NCI-H345 treated with DMSO at 0.1 percent for 48 hours (cell line): ENCODE measurements around the gene TFDP2.
"Not testable (repeated sequence)": the region's sequence is repeated elsewhere in the genome, so short reads cannot be mapped to it uniquely, and the experiment has no call there.

Experiments used
- DNase-seq: peaks from one replicate; lab custom pipeline; 2025; ENCODE audit not compliant: unreplicated experiment; lab: John Stamatoyannopoulos, UW

The TFDP2 gene

DNA sequence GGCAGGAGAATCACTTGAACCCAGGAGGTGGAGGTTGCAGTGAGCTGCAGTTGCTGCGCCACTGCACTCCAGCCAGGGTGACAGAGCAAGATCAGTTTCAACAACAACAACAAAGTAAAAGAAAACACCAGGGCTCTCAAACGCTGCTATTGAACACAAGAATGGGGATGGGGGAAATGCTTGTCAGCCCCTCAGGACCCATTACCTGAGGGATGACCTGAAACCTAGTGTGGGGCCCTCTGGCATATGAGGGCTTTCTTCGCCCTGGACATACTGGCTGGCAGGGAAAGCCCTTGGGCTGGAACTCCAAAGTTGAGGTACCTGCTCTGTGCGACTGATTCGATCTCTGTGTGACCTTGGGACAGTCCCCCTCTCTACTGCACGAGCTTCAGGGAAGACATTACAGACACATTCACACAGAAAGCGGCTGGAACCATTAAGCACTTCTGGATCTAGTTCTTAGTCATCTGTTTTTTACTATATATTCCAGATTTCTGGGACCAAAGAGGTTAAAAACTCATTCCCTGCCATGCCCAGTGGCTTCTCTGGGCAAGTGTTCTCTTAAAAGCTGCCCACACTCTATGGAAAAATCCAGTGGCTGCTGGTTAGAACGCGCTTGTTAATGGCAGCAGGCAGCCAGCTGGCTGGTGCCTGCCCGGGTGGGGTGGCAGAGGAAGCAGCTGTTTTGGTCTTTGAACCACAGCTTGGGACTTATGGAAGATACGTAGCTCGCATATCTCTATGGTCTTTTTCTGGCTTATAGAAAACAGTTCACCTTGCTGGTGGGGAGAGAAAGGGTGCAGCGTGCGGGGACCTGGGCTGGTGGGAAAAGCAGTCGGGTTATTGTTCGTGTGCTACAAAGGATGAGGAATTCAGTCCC, 215.7 kb downstream of the TFDP2 start:
- DNase-seq, result no peak

DNA sequence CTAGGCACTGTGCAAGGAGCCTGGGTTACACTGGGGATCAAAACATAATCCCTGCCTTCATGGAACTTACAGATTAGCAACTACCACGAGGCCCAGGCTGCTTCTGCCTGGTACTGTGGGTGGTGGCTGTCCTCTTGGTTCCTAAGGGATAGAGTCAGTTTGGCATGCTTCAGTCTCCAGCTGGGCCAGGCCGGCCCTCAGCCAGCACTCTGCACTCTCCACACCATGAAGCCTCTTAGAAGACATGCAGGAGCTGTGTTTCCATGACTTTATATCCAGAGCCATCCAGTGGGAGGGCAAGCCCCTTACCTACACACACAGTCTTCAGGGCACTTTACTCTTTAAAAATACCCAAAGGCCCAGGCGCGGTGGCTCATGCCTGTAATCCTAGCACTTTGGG, 218.5 kb downstream of the TFDP2 start:
- DNase-seq, result no peak

GRCh38 chr3:141929341-141929995, 219.9 kb downstream of the TFDP2 start:
- no peak for DNase-seq

DNA sequence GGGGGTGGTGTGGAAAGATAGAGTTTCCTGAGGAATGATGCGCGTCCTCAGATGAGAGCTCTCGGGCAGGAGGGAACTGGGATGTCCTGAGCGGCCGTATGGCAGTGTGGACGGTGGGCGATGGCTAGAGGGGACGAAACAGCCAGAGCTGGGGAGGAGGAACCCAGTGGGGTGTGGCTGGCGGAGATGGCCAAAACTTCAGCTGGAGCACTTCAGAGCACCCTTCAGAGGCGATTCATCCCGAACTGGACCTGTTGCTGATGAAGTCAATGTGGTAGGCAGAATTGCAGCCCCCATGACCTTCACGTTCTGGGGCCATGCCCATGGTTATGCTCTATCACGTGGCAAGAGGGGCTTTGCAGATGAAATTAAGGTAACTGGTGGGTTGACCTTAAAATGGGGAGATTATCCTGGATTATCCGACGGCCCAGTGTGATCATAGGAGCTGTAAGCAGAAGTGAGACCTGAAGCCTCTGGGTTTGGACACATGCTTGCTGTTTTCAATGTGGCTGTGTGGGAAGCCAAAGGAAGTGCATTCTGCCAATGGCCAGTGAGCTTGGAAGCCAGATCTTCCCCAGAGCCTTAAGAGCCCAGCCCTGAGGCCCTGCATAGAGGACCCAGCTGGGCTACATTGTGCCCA, 220.6 kb downstream of the TFDP2 start:
- no peak for DNase-seq

DNA sequence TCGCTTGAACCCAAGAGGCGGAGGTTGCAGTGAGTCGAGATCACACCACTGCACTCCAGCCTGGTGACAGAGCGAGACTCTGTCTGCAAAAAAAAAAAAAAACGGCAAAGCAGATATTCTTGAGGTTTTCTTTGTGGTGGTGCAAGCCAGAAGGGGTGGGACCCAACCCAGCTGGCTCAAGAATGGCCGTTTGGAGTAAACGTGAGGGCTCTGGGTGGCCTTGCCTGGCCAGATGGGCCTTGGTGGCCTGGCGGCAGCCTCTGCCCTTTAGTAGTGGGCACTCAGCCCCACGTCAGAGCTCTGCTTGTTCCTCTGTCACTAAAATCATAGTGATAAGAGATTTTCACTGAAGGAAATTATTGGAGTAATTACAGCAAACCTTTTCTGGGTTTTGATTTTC, 222.4 kb downstream of the TFDP2 start:
- no peak for DNase-seq

- not testable (repeated sequence) for DNase-seq
These were observed 223.7 kb downstream of the TFDP2 start for GRCh38 chr3:141925677-141926076.

DNA sequence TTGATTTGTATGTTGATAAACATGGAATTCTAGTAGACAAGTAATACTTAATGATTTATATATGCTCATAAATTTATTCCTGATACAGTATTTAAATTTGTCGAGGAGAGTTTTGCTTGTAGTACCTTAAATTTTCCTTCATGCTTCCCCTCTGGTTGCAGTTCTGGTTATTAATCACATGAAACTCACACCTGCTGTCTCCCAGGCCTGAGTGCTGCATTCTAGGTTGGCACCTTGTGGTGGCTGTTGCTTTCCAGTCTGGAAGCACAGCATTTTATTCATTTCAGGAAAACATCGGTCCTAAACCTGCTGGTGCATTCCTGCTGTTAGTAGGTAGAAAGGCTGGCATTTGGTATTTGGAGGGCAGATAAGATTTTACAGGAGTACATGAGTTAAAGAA, 228.0 kb downstream of the TFDP2 start:
- no peak for DNase-seq

GRCh38 chr3:141920701-141921100, 228.6 kb downstream of the TFDP2 start:
- DNase-seq, result no peak

DNA sequence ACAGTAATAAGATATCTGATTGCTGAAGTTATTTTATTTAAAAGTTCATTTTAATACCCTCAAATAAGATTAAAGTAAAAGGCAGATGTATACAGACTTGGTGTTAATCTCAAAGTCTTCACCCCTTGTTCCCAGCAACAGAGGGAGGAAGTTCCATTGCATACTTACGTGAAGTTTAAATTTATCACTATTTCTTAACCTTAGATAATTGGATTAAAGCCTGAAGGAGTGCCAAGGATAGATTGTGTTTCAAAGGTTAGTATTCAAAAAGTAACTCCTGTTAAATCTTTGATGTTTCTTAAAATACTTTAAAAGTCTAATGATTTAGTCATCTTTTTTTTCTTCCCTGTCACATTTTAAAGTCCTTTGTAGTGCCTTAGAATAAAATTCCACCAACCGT, 233.6 kb downstream of the TFDP2 start:
- no peak for DNase-seq

- DNase-seq, result no peak
These were observed 234.3 kb downstream of the TFDP2 start for GRCh38 chr3:141915016-141915415.

DNA sequence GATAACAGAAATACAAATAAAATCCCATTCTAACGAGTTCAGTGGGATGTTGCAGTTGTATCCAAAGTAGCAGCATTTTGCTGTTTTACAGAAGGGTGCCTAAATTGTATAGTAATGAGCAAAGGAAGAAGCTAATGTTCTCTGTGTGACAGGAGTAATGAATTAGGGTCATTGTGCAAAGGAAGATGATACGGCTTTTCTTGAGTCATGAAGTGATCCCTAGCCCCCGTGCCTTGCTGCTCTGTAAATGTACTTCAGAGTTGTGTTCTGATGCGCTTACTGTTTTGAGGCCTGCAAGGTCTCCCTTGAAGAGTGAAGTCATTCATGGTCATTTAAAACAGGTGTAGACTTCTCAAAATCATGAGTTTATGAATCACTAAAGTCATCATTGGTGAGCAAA, 235.0 kb downstream of the TFDP2 start:
- DNase-seq, result no peak

DNA sequence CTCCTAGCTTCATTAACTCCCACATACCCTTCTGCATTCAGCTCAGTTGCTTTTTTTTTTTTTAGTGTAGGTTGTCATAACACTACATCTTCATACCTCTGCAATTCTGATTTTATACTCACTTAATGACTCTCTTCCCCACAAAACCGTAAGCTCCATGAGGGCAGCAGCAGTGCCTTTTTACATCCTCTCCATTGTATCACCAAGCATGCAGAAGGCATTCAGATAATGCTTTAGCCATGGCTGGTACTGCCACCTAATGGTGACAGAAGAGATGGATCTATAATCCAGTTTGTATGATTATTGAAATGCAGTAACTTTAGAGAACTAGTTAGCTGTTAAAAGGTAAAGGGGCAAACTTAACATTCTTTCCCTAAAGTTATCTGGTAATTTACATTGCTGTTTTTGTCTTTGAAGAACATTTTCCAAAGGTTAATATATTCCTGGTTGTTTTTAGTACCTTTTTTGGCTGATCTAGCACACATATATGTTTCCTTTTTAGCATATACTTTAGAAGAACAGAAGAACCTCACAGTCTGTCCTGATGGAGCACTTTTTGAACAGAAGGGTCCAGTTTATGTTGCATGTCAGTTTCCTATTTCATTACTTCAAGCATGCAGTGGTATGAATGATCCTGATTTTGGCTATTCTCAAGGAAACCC, 236.1 kb downstream of the TFDP2 start:
- DNase-seq, result peak; percentile 21

DNA sequence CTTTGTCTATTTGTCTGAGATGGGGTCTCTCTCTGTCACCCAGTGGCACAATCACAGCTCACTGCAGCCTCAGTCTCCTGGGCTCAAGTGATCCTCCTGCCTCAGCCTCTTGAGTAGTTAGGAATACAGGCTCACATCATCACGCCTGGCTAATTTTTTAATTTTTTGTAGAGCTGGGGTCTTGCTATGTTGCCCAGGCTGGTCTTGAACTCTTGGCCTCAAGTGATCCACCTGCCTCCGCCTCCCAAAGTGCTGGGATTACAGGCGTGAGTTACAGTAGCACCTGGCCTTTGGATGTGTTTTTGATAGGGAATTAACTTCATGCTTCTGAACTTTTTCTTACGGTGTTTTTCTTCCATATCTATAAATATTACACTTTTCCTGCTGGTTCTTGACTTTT, 239.4 kb downstream of the TFDP2 start:
- not testable (repeated sequence) for DNase-seq

GRCh38 chr3:141909408-141909807, 239.9 kb downstream of the TFDP2 start:
- no peak for DNase-seq

GRCh38 chr3:141905129-141905528, 244.2 kb downstream of the TFDP2 start:
- DNase-seq, result no peak

DNA sequence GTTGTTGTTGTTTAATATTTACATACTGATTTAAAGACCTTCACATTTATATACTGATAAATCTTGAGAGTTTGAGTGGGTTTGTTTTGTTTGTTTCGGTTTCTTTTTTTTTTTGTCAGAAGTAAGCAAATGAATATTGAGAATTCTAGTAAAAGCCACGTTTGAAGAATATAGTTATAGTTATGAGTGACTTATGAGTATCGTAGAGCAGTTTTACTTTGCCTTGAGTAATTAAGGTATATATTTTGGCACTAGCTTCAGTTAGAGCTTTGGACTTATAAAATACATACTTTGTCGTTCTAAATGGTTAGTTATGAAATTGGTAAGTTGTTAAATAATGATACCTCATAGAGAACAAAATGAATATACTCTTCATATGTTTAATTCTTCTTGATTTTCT, 245.1 kb downstream of the TFDP2 start:
- DNase-seq, result no peak

- no peak for DNase-seq
These were observed 247.4 kb downstream of the TFDP2 start for GRCh38 chr3:141901914-141902313.

DNA sequence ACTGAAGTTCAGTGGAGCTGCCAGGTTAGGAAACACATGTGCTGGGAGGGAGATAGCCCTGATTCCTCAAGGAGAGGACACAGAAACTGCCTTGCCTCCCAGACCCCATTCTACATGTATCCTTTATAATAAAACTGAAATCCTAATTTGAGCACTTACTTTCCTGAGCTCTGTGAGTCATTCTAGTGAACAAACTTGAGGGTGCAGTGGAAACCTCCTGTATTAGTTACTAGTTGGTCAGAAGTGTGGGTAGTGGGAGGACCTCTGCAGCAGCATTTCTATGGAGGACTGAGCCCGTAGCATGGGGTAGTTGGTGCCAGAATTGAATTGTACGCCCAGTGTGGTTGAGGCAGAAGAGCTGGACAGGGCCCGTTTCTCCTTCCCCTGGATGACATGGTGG, 249.0 kb downstream of the TFDP2 start:
- no peak for DNase-seq

GRCh38 chr3:141898908-141899307, 250.4 kb downstream of the TFDP2 start:
- no peak for DNase-seq

DNA sequence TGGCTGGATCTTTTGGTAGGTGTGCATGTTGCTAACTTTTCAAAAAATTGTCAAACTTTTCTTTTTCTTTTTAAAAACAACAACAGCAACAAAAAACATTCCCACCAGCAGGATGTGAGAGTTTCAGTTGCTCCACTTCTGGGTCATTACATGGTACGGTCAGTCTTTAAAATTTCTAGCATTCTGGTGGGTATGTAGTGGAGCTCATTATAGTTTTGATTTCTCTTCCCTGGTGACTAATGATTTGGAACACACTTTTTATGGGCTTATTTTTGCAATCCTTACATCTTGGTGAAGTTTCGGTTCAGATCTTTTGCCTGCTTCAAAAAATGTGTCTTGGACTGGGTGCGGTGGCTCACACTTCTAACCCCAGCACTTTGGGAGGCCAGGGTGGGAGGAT, 253.6 kb downstream of the TFDP2 start:
- no peak for DNase-seq

- no peak for DNase-seq
These were observed 254.7 kb downstream of the TFDP2 start for GRCh38 chr3:141894524-141895176.
